GM12878 (cell line): Measurements from ENCODE around the gene RNF168. TPM values are rescaled to one million over a fixed set of nuclear protein-coding genes. Genes with fewer than 3 reads are reported as not detected.

Experiments used
- BHLHE40 ChIP-seq, 2 experiments: fragments of 450-650 bp in 1 of 2; IDR thresholded peaks; 2 replicates each; pipeline ENCODE4 v1.6.1; 2011 to 2017; ENCODE audit warnings: low read depth in 2 of 2, borderline replicate concordance in 1 of 2, improper control_type of control experiment in 1 of 2, low read length in 1 of 2, mild to moderate bottlenecking in 1 of 2
- CHD1 ChIP-seq: IDR thresholded peaks from 2 replicates; pipeline ENCODE4 v1.6.1; 2012; ENCODE audit warnings: low read depth, low read length, improper control_type of control experiment
- ETV6 ChIP-seq, 2 experiments: fragments of 450-650 bp in 1 of 2; IDR thresholded peaks in 1 of 2; conservative IDR thresholded peaks in 1 of 2; 2 replicates each; pipeline ENCODE4 v1.6.1; 2014; ENCODE audit warnings: antibody characterized with exemption in 1 of 2, borderline replicate concordance in 1 of 2, low read depth in 1 of 2, mild to moderate bottlenecking in 1 of 2, moderate library complexity in 1 of 2
- FOS ChIP-seq: IDR thresholded peaks from 3 replicates; pipeline ENCODE4 v1.6.1; 2011; ENCODE audit warnings: borderline replicate concordance; ENCODE audit not compliant: insufficient read length; ENCODE audit errors: extremely low read depth
- FOXM1 ChIP-seq: IDR thresholded peaks from 2 replicates; pipeline ENCODE4 v1.6.1; 2012; ENCODE audit warnings: low read depth, mild to moderate bottlenecking, inconsistent platforms, low read length, moderate library complexity
- MYB ChIP-seq: fragments of 150-350 bp; IDR thresholded peaks from 2 replicates; pipeline ENCODE4 v1.6.1; 2014; ENCODE audit warnings: mild to moderate bottlenecking, low read depth, low read length, borderline replicate concordance
- PAX5 ChIP-seq: IDR thresholded peaks from 2 replicates; pipeline ENCODE4 v1.6.1; 2011; ENCODE audit warnings: low read depth, low read length, borderline replicate concordance
- RAD51 ChIP-seq: fragments of 450-650 bp; IDR thresholded peaks from 2 replicates; pipeline ENCODE4 v1.6.1; 2016; ENCODE audit warnings: moderate library complexity, mild to moderate bottlenecking, inconsistent platforms
- TCF3 ChIP-seq: IDR thresholded peaks from 2 replicates; pipeline ENCODE4 v1.6.1; 2012; ENCODE audit warnings: low read depth, mild to moderate bottlenecking, low read length, borderline replicate concordance; ENCODE audit not compliant: insufficient read depth
- TCF7 ChIP-seq: IDR thresholded peaks from 2 replicates; pipeline ENCODE4 v1.6.1; 2014; ENCODE audit warnings: antibody characterized with exemption, borderline replicate concordance
- ZNF622 ChIP-seq: fragments of 450-650 bp; IDR thresholded peaks from 2 replicates; pipeline ENCODE4 v1.6.1; 2017; ENCODE audit warnings: mild to moderate bottlenecking, inconsistent platforms
- ZSCAN29 ChIP-seq: fragments of 450-650 bp; IDR thresholded peaks from 2 replicates; pipeline ENCODE4 v1.6.1; 2017; ENCODE audit warnings: mild to moderate bottlenecking, moderate library complexity
- polyA plus RNA-seq, 11 experiments: library from polyadenylated mRNA; depleted of rRNA in 4 of 11; unstranded in 6 of 11; stranded (reverse) in 5 of 11; fragments of >200 nt; fragmentation: Nextera tagmentation in 4 of 11; fragmentation: Illumina TruSeq in 1 of 11; extraction: Ambion mirVana in 4 of 11; extraction: Trizol in 1 of 11; gene quantifications; 1 replicate in 1 of 11; 2 replicates in 10 of 11; pipeline versions ENCODE4 v1.2.1 to v1.2.3, GENCODE V29; 2011 to 2016; ENCODE audit warnings: inconsistent platforms in 2 of 11, missing spikeins in 2 of 11, low read depth in 1 of 11
- total RNA-seq, 4 experiments: library from RNA; depleted of rRNA in 3 of 4; stranded (reverse); fragments of >200 nt in 3 of 4; fragmentation: Illumina TruSeq in 1 of 4; extraction: Trizol in 1 of 4; gene quantifications; 2 replicates each; pipeline versions ENCODE4 v1.2.1 to v1.2.3, GENCODE V29; 2013 to 2021
- TF ChIP-seq, protein P1 (sequence below): fragments of 450-650 bp; IDR thresholded peaks from 2 replicates; pipeline ENCODE4 v1.6.1; 2018; ENCODE audit warnings: borderline replicate concordance, mild to moderate bottlenecking; ENCODE audit not compliant: partially characterized antibody
- TF ChIP-seq, protein P2 (sequence below): IDR thresholded peaks from 2 replicates; pipeline ENCODE4 v1.6.1; 2012; ENCODE audit warnings: improper control_type of control experiment, low read depth, low read length; ENCODE audit not compliant: insufficient replicate concordance
- TF ChIP-seq, protein P3 (sequence below): IDR thresholded peaks from 2 replicates; pipeline ENCODE4 v1.6.1; 2012; ENCODE audit warnings: low read length, inconsistent platforms
- TF ChIP-seq, protein P4 (sequence below): fragments of 450-650 bp; formaldehyde crosslinking; IDR thresholded peaks from 2 replicates; pipeline ENCODE4 v1.4.0; 2022; ENCODE audit warnings: mild to moderate bottlenecking, moderate library complexity

RNF168 gene
- total and polyA plus RNA-seq, 10 of the 15 experiments (the other 5 are each of a cell fraction or from before 2014, with no cell fraction given): 12.7 to 47.5 (median 24.8) TPM

DNA sequence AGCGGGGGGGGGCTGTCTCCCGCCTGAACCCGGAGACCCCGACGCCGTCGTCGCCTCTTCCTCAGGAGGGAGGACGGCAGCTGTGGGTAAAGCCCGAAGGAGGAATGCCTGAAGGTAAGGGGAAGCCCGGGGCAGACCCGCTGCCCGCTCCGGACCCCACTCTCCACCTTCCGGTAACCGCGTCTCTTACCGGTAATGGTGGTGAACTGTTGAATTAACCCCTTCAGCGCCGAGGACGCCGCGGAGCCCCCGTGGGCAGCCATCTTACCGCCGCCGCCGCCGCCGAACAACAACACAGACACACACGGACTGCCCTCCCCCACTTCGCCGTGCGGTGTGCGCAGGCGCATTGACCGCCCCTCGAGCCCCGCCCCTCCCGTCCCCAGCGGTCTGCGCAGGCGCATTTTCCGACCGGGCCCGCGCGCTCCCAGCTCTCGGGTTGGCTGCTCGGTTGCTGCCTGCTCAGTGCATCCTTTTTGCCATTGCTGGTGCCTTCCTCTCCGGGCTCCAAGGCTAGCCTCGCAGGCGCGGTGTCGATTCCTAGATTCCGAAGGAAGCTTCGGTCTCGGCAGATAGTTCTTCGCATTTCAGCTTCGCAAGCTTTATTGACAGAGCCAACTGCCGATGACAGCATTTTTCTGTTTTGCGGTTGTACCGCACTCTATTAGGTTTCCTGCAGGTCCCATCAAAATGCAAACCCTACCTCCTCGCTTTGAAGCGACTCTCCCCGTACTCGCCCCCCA, 71.3 kb downstream of the RNF168 start, which contains the start of gene UBXN7 (continued):
- no peak for TF ChIP-seq ZSCAN29
- no peak for TF ChIP-seq TCF3
- no peak for TF ChIP-seq MYB
- peak in 1 of 2 experiments; percentile 40; a peak in 1 of 4 replicates for TF ChIP-seq BHLHE40 (IDR thresholded peaks at IDR 0.05; ENCODE audit: borderline replicate concordance in 1 of 2, low read depth in 2 of 2, low read length in 1 of 2)
- no peak for TF ChIP-seq CHD1
- TF ChIP-seq FOXM1: 0 out of 2 replicates have a peak, but pooled peaks have one; percentile 44
- TF ChIP-seq, protein P1, sequence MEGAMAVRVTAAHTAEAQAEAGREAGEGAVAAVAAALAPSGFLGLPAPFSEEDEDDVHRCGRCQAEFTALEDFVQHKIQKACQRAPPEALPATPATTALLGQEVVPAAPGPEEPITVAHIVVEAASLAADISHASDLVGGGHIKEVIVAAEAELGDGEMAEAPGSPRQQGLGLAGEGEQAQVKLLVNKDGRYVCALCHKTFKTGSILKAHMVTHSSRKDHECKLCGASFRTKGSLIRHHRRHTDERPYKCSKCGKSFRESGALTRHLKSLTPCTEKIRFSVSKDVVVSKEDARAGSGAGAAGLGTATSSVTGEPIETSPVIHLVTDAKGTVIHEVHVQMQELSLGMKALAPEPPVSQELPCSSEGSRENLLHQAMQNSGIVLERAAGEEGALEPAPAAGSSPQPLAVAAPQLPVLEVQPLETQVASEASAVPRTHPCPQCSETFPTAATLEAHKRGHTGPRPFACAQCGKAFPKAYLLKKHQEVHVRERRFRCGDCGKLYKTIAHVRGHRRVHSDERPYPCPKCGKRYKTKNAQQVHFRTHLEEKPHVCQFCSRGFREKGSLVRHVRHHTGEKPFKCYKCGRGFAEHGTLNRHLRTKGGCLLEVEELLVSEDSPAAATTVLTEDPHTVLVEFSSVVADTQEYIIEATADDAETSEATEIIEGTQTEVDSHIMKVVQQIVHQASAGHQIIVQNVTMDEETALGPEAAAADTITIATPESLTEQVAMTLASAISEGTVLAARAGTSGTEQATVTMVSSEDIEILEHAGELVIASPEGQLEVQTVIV: no peak
- TF ChIP-seq, protein P2, sequence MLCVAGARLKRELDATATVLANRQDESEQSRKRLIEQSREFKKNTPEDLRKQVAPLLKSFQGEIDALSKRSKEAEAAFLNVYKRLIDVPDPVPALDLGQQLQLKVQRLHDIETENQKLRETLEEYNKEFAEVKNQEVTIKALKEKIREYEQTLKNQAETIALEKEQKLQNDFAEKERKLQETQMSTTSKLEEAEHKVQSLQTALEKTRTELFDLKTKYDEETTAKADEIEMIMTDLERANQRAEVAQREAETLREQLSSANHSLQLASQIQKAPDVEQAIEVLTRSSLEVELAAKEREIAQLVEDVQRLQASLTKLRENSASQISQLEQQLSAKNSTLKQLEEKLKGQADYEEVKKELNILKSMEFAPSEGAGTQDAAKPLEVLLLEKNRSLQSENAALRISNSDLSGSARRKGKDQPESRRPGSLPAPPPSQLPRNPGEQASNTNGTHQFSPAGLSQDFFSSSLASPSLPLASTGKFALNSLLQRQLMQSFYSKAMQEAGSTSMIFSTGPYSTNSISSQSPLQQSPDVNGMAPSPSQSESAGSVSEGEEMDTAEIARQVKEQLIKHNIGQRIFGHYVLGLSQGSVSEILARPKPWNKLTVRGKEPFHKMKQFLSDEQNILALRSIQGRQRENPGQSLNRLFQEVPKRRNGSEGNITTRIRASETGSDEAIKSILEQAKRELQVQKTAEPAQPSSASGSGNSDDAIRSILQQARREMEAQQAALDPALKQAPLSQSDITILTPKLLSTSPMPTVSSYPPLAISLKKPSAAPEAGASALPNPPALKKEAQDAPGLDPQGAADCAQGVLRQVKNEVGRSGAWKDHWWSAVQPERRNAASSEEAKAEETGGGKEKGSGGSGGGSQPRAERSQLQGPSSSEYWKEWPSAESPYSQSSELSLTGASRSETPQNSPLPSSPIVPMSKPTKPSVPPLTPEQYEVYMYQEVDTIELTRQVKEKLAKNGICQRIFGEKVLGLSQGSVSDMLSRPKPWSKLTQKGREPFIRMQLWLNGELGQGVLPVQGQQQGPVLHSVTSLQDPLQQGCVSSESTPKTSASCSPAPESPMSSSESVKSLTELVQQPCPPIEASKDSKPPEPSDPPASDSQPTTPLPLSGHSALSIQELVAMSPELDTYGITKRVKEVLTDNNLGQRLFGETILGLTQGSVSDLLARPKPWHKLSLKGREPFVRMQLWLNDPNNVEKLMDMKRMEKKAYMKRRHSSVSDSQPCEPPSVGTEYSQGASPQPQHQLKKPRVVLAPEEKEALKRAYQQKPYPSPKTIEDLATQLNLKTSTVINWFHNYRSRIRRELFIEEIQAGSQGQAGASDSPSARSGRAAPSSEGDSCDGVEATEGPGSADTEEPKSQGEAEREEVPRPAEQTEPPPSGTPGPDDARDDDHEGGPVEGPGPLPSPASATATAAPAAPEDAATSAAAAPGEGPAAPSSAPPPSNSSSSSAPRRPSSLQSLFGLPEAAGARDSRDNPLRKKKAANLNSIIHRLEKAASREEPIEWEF: no peak
- TF ChIP-seq PAX5: no peak
- no peak for TF ChIP-seq RAD51
- TF ChIP-seq, protein P3, sequence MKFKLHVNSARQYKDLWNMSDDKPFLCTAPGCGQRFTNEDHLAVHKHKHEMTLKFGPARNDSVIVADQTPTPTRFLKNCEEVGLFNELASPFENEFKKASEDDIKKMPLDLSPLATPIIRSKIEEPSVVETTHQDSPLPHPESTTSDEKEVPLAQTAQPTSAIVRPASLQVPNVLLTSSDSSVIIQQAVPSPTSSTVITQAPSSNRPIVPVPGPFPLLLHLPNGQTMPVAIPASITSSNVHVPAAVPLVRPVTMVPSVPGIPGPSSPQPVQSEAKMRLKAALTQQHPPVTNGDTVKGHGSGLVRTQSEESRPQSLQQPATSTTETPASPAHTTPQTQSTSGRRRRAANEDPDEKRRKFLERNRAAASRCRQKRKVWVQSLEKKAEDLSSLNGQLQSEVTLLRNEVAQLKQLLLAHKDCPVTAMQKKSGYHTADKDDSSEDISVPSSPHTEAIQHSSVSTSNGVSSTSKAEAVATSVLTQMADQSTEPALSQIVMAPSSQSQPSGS: no peak
- TF ChIP-seq ETV6 (conservative IDR thresholded peaks at IDR 0.05 in 1 of 2, IDR thresholded peaks at IDR 0.05 in 1 of 2; ENCODE audit: borderline replicate concordance in 1 of 2, low read depth in 1 of 2): no peak
- no peak for TF ChIP-seq FOS
- TF ChIP-seq, protein P4, sequence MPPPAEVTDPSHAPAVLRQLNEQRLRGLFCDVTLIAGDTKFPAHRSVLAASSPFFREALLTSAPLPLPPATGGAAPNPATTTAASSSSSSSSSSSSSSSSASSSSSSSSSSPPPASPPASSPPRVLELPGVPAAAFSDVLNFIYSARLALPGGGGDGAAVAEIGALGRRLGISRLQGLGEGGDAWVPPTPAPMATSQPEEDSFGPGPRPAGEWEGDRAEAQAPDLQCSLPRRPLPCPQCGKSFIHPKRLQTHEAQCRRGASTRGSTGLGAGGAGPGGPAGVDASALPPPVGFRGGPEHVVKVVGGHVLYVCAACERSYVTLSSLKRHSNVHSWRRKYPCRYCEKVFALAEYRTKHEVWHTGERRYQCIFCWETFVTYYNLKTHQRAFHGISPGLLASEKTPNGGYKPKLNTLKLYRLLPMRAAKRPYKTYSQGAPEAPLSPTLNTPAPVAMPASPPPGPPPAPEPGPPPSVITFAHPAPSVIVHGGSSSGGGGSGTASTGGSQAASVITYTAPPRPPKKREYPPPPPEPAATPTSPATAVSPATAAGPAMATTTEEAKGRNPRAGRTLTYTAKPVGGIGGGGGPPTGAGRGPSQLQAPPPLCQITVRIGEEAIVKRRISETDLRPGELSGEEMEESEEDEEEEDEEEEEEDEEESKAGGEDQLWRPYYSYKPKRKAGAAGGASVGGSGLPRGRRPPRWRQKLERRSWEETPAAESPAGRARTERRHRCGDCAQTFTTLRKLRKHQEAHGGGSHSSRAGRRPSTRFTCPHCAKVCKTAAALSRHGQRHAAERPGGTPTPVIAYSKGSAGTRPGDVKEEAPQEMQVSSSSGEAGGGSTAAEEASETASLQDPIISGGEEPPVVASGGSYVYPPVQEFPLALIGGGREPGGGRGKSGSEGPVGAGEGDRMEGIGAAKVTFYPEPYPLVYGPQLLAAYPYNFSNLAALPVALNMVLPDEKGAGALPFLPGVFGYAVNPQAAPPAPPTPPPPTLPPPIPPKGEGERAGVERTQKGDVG (CRISPR knock-in tag): no peak
- no peak for TF ChIP-seq ZNF622
- TF ChIP-seq TCF7: no peak
